Activated naive CD4-positive, alpha-beta T cell treated with anti-CD3 and anti-CD28 coated beads, Interleukin-2, amount 50 U/mL, for 24 hours (primary cell): ENCODE measurements around the gene LIPI.
"Not testable (repeated sequence)": the region's sequence is repeated elsewhere in the genome, so short reads cannot be mapped to it uniquely, and the experiment has no call there.

ENCODE experiments used
- H3K27ac Mint-ChIP-seq: one replicate; pipeline ENCODE4 v1.8.0; 2021; ENCODE audit warnings: mild to moderate bottlenecking, mixed read lengths
- H3K27me3 Mint-ChIP-seq: one replicate; pipeline ENCODE4 v1.8.0; 2021; ENCODE audit warnings: mixed read lengths
- H3K36me3 Mint-ChIP-seq: one replicate; pipeline ENCODE4 v1.8.0; 2021; ENCODE audit warnings: mixed read lengths
- H3K4me1 Mint-ChIP-seq: one replicate; pipeline ENCODE4 v1.8.0; 2021; ENCODE audit warnings: mixed read lengths
- H3K4me3 Mint-ChIP-seq: one replicate; pipeline ENCODE4 v1.8.0; 2021; ENCODE audit warnings: mild to moderate bottlenecking, mixed read lengths
- H3K9me3 Mint-ChIP-seq: one replicate; pipeline ENCODE4 v1.8.0; 2021; ENCODE audit warnings: mixed read lengths

The LIPI gene

DNA sequence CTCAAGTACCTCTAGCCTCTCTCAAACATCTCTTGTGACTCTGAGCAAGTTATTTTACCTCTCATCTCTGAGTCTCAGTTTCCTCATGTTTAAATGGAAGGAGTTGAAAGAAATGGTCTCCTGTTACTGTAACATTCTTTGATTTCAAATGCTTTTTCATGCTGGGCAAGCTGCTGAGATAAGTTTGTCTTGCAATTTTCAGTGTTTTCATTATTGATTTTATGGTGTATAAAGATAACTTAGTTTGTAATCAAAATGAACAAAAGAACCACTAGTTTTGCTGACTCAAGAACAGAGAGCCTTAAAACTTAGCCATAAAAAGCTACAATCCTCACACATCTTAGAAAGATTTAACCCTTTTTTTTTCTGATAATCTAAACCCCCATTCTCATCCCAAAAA lies 4.5 kb downstream of the LIPI start:
- Mint-ChIP-seq H3K36me3 (no peaks in the 10 kb centered on the region), H3K9me3 (no peaks in the 10 kb centered on the region), H3K27me3 (peaks cover 9% of the 10 kb centered on the region), H3K4me1 (no peaks in the 10 kb centered on the region), H3K27ac (no peak overlapping the region), H3K4me3 (no peak overlapping the region)

- H3K27me3 Mint-ChIP-seq, H3K4me1 Mint-ChIP-seq, H3K36me3 Mint-ChIP-seq, H3K9me3 Mint-ChIP-seq, H3K4me3 Mint-ChIP-seq, H3K27ac Mint-ChIP-seq: not testable (repeated sequence)
These were observed 44.1 kb downstream of the LIPI start for GRCh38 chr21:14166463-14167223.

DNA sequence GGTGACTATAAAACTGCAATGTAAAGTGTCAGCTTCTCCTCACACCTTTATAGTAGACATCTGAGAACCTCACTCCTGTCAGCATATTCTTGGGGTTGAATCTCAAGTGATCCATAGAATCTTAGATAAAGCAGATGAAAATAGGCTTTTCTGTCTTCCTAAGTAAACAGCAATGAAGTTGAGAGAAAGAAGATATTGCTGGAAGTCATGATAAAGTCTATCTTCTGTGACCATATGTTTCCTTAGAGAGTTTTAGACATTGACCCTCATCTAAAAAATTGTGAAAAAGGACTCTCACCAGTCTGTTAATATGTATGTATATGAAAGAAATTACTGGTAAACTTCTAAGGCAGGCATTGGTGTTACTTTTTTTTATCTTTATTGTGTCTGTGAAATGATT lies 66.8 kb downstream of the LIPI start:
- H3K4me3 Mint-ChIP-seq: no peak overlapping the region
- H3K36me3 Mint-ChIP-seq: peaks cover 2% of the 10 kb centered on the region
- no peaks in the 10 kb centered on the region for H3K9me3 Mint-ChIP-seq
- no peak overlapping the region for H3K27ac Mint-ChIP-seq
- no peaks in the 10 kb centered on the region for H3K4me1 Mint-ChIP-seq
- H3K27me3 Mint-ChIP-seq: peaks cover 4% of the 10 kb centered on the region

DNA sequence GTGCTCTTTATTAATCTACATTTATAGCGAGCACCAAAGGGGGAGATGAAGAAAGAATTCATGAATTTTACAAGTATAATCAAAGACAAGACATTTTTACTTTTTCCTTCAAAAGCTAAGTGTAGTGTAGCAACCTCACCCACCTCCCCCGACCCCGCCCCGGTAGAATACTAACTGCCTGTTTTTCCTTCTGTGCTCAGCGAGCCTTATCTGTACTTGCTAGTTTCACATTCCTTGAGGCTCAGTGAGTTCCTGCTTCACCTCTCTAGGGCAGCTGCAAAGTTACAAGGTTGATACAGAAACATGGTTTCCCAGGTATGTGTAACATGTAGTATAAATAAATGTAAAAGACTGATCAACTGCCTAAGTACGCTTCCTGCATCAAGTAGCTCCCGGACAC lies 86.5 kb downstream of the LIPI start:
- Mint-ChIP-seq H3K27me3 (no peaks in the 10 kb centered on the region), H3K4me3 (no peak overlapping the region), H3K4me1 (peaks cover 15% of the 10 kb centered on the region), H3K36me3 (no peaks in the 10 kb centered on the region), H3K27ac (no peak overlapping the region), H3K9me3 (no peaks in the 10 kb centered on the region)

- H3K4me3 Mint-ChIP-seq: no peak overlapping the region
- peaks cover 15% of the 10 kb centered on the region for H3K4me1 Mint-ChIP-seq
- no peaks in the 10 kb centered on the region for H3K9me3 Mint-ChIP-seq
- no peaks in the 10 kb centered on the region for H3K27me3 Mint-ChIP-seq
- no peaks in the 10 kb centered on the region for H3K36me3 Mint-ChIP-seq
- no peak overlapping the region for H3K27ac Mint-ChIP-seq
These were observed 89.0 kb downstream of the LIPI start for GRCh38 chr21:14121719-14122118.

DNA sequence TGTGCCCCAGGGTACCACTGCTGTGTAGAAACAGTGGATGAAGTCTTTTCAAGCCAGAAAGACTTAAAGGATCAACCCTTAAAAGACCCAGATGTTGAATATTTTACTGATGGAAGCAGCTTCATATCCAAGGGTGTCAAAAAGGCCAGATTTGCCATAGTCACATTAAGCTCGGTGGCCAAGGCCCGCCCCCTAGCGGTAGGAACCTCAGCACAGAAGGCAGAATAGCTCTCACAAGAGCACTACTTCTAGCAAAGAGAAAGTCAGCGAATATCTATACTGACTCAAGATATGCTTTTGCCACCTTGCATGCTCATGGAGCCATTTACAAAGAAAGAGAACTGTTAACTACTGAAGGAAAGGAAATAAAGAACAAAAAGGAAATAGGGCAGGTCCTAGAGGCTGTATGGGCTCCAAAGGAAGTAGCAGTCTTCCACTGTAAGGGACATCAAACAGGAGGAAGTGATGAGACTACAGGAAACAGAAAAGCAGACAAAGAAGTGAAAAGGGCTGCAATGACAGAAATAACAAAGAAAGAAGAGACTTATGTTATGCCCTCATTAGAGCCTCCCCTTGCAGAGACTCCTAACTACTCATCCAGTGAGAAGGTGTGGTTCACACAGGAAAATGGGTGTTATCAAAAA lies 90.5 kb downstream of the LIPI start:
- no peaks in the 10 kb centered on the region for H3K27me3 Mint-ChIP-seq
- no peaks in the 10 kb centered on the region for H3K9me3 Mint-ChIP-seq
- H3K27ac Mint-ChIP-seq: no peak overlapping the region
- no peaks in the 10 kb centered on the region for H3K36me3 Mint-ChIP-seq
- peaks cover 15% of the 10 kb centered on the region for H3K4me1 Mint-ChIP-seq
- H3K4me3 Mint-ChIP-seq: no peak overlapping the region

DNA sequence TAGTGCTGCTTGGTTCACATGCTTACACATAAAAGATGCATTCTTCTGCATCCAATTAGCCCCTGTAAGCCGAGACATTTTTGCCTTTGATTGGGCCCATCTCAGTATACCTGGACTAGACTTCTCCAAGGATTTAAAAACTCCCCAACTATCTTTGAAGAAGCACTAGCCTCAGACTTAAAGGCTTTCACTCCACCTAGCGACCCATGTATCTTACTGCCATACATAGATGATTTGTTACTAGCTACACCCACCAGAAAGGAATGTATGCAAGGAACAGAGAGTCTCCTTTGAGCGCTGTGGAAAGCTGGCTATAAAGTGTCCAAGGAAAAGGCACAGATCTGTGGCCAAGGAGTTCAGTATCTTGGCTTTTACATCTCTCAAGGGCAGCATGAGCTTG lies 91.7 kb downstream of the LIPI start:
- Mint-ChIP-seq H3K9me3 (no peaks in the 10 kb centered on the region), H3K4me3 (no peak overlapping the region), H3K36me3 (no peaks in the 10 kb centered on the region), H3K27me3 (no peaks in the 10 kb centered on the region), H3K27ac (no peak overlapping the region), H3K4me1 (peaks cover 15% of the 10 kb centered on the region)

GRCh38 chr21:14116080-14116481 lies 94.7 kb downstream of the LIPI start:
- H3K4me3 Mint-ChIP-seq: no peak overlapping the region
- peaks cover 9% of the 10 kb centered on the region for H3K4me1 Mint-ChIP-seq
- H3K9me3 Mint-ChIP-seq: no peaks in the 10 kb centered on the region
- H3K27ac Mint-ChIP-seq: no peak overlapping the region
- H3K36me3 Mint-ChIP-seq: peaks cover 2% of the 10 kb centered on the region
- H3K27me3 Mint-ChIP-seq: no peaks in the 10 kb centered on the region

GRCh38 chr21:14115646-14116045 lies 95.1 kb downstream of the LIPI start:
- Mint-ChIP-seq H3K4me3 (no peak overlapping the region), H3K36me3 (peaks cover 2% of the 10 kb centered on the region), H3K9me3 (no peaks in the 10 kb centered on the region), H3K4me1 (peaks cover 8% of the 10 kb centered on the region), H3K27ac (no peak overlapping the region), H3K27me3 (no peaks in the 10 kb centered on the region)

DNA sequence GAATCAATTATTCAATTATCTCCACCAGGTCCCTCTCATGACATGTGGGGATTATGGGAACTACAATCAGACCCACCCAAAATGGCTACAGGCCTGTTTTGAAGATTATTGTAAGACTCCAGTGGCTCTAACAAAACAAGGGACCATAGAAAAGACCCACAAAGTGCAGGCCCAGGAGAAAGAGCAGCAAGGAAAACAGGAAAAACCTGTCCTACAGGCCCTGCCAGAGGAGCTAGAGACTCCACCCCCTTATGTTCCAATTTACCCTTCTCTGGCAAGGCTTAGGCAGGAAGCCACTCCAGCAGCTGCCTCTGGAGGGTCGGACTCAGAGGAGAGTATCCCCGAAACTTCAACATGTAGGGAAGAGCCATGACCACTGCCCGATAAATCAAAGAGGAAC lies 96.5 kb downstream of the LIPI start:
- no peaks in the 10 kb centered on the region for H3K9me3 Mint-ChIP-seq
- H3K27me3 Mint-ChIP-seq: no peaks in the 10 kb centered on the region
- no peak overlapping the region for H3K4me3 Mint-ChIP-seq
- H3K4me1 Mint-ChIP-seq: no peaks in the 10 kb centered on the region
- peaks cover 2% of the 10 kb centered on the region for H3K36me3 Mint-ChIP-seq
- no peak overlapping the region for H3K27ac Mint-ChIP-seq

GRCh38 chr21:14104564-14104963 lies 106.2 kb downstream of the LIPI start:
- not testable (repeated sequence) for H3K27me3 Mint-ChIP-seq, H3K9me3 Mint-ChIP-seq, H3K27ac Mint-ChIP-seq, H3K36me3 Mint-ChIP-seq, H3K4me1 Mint-ChIP-seq, H3K4me3 Mint-ChIP-seq

DNA sequence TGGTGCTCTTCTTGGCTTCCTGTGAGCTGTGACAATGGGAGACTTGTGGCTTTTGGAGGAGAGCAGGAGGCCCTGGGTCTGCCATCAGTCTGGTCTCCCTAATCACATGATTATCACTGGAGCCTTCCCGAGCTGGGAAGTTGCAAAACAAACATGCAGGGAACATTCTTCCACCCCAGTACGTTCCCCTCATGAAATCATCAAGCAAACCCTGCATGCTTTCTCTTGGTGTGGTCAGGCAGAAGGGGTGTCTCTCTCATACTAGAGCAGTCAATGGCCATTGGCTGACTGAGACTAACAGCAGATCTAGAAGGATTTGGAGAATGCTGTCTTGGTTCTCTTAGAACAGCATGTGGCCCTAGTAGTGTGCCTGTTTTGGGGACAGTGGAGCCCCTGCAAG lies 111.2 kb downstream of the LIPI start:
- Mint-ChIP-seq H3K9me3 (no peaks in the 10 kb centered on the region), H3K27me3 (no peaks in the 10 kb centered on the region), H3K4me3 (no peak overlapping the region), H3K36me3 (peaks cover 3% of the 10 kb centered on the region), H3K4me1 (no peaks in the 10 kb centered on the region), H3K27ac (no peak overlapping the region)

DNA sequence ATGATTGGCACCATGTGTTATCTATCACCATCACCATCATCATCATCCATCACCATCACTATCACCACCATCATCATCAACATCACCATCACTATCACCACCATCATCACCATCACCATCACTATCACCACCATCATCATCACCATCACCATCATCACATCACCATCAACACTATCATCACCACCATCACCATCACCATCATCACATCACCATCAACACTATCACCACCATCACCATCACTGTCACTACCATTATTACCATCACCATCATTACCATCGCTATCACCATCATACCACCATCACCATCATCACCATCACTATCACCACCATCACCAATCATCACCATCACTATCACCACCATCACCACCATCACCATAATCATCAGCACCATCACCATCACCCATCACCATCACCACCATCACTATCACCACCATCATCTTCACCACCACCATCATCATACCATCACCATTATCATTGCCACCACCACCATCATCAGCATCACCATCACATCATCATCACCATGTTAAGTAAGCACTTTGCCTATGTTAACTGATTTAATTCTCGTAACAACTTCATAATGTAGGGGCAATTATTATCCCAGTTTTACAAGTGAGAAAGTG lies 112.8 kb downstream of the LIPI start:
- H3K9me3 Mint-ChIP-seq: no peaks in the 10 kb centered on the region
- no peaks in the 10 kb centered on the region for H3K4me1 Mint-ChIP-seq
- no peak overlapping the region for H3K27ac Mint-ChIP-seq
- no peak overlapping the region for H3K4me3 Mint-ChIP-seq
- H3K27me3 Mint-ChIP-seq: no peaks in the 10 kb centered on the region
- H3K36me3 Mint-ChIP-seq: peaks cover 3% of the 10 kb centered on the region

DNA sequence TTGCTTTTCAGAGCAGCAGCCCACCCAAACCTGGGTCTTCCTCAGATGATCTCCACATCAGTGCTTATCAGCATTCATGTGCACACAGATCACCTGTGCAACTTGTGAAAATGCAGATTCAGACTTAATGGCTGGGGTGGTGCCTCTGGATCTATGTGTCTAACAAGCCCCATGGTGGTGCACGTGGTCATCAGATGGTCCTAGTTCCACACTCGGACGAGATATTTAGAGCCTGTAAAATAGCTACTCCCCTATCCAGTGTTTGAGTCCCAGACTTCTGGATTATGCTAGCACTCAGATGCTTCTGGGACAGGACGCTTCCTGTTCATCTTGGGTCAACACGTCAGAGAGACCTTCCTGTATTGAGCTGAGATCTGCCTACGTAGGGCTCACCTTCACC lies 114.2 kb downstream of the LIPI start:
- no peak overlapping the region for H3K4me3 Mint-ChIP-seq
- no peaks in the 10 kb centered on the region for H3K4me1 Mint-ChIP-seq
- no peak overlapping the region for H3K27ac Mint-ChIP-seq
- no peaks in the 10 kb centered on the region for H3K9me3 Mint-ChIP-seq
- no peaks in the 10 kb centered on the region for H3K27me3 Mint-ChIP-seq
- peaks cover 3% of the 10 kb centered on the region for H3K36me3 Mint-ChIP-seq

- Mint-ChIP-seq H3K4me3 (no peak overlapping the region), H3K9me3 (no peaks in the 10 kb centered on the region), H3K27me3 (no peaks in the 10 kb centered on the region), H3K27ac (no peak overlapping the region), H3K4me1 (no peaks in the 10 kb centered on the region), H3K36me3 (peaks cover 3% of the 10 kb centered on the region)
These were observed 114.6 kb downstream of the LIPI start for GRCh38 chr21:14096172-14096571.

GRCh38 chr21:14095056-14095455 lies 115.7 kb downstream of the LIPI start:
- Mint-ChIP-seq H3K36me3 (peaks cover 4% of the 10 kb centered on the region), H3K27me3 (no peaks in the 10 kb centered on the region), H3K4me3 (no peak overlapping the region), H3K27ac (no peak overlapping the region), H3K9me3 (no peaks in the 10 kb centered on the region), H3K4me1 (no peaks in the 10 kb centered on the region)
